NK-92 (cell line): ENCODE data around the gene ASPRV1.

Experiments used
- DNase-seq: peaks from one replicate; lab custom pipeline; 2025; ENCODE audit not compliant: unreplicated experiment; lab: John Stamatoyannopoulos, UW

ASPRV1 gene

GRCh38 chr2:69989009-69989408, 27.6 kb upstream of the ASPRV1 start:
- DNase-seq, result no peak

DNA sequence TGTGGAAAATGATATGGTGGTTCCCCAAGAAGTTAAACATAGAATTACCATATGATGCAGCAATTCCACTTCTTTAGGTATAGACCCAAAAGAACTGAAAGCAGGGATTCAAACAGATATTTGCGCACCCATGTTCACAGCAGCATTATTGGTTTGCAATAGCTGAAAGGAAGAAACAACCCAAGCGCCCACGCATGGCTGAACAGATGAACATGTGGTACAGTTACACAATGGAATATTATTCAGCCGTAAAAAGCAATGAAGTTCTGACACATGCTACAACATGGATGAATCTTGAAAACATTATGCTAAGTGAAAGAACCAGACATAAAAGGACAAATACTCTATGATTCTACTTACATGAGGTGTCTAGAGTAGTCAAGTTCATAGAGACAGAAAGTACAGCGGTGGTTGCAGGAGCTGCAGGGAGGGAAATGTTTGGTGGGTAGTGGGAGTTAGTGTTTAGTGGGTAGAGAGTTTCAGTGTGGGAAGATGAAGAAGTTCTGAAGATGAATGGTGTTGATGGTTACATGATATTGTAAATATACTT, 26.7 kb upstream of the ASPRV1 start:
- no peak for DNase-seq

DNA sequence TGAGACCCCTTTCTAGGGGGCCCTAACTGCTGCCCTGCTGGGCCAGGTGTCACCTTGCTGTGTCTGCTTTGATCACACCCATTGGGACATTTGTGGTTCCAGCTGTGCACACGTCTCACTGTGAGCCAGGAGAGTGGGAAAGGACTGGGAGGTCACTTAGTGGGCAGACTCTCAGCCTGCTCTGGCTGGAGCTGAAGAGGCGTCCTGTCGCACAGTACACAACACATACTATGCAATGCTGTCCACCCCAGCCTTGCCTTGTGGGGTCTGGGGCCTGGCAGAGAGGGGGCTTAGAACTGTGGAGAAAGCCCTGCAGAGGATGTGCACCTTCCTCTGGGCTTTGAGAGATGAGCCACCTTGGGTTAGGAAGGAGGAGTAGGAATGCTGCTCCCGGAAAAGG, 25.3 kb upstream of the ASPRV1 start:
- no peak for DNase-seq

DNA sequence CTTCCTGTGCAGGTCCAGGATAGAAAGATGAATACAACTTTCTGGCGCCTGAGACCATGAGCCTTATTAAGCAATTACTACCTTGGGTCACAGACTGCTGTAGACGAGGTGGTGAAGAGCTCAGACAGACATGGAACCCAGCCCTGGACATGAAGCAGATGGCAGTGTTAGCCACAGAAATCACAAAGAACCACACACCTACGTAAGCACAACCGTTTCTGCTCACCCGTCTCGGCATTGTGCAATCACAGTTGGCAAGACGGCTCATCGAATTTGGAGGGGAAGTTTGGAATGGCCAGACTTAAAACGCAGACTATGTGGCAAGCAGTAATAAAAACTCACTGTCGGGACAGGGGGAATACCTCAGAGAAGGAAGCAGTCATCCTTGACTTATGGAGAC, 24.3 kb upstream of the ASPRV1 start:
- DNase-seq, result no peak

DNA sequence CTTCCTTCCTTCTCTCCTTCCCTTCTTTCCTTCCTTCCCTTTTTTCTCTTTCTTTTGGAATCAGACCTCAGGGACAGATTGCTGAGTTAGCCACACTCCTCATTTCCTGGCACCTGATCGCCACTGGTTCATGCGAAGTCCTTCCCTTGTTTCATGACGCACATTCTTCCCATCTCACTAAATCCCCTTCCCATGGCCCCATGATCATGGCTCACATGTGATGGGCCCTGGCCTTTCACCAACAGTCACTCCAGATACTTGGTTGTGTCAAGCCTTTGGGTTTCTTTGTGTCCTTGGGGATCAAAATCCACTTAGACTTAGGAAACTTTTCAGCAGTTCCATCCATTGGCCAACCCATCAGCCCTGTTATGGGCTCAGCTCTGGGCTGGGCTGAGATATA, 23.8 kb upstream of the ASPRV1 start:
- no peak for DNase-seq

- DNase-seq, result no peak
These were observed 22.0 kb upstream of the ASPRV1 start for GRCh38 chr2:69983392-69983966.

GRCh38 chr2:69979902-69980807, 18.7 kb upstream of the ASPRV1 start:
- no peak for DNase-seq

DNA sequence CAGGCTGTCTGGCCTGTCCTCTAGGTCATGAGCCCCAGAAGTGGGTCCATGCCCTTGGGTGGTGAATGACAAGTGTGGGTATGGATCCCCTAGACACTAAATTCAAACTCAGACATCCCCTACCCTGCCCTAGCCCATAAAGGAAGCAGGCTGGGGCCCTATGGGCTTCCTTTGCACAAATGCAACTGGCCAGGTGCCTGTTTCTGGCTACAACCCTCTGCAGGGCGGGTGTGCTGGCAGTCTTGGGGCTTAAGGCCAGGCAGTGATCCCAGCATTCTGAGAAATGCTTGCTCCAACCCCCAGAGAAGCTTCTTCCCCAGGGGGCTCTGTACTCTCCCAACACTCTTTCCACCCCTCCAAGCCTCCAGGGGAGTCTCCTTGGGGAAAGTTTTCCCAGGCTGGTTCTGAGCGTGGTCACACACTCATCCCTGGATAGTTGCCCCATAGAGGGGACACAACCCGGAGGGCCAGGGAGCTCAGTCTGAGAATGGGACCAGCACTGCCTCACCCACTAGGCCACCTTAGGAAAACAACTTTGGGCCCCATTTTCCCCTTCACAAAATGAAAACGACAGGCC, 16.6 kb upstream of the ASPRV1 start:
- DNase-seq, result no peak

- no peak for DNase-seq
These were observed 15.8 kb upstream of the ASPRV1 start for GRCh38 chr2:69977186-69977585.

GRCh38 chr2:69975853-69976462, 14.5 kb upstream of the ASPRV1 start:
- DNase-seq, result no peak

DNA sequence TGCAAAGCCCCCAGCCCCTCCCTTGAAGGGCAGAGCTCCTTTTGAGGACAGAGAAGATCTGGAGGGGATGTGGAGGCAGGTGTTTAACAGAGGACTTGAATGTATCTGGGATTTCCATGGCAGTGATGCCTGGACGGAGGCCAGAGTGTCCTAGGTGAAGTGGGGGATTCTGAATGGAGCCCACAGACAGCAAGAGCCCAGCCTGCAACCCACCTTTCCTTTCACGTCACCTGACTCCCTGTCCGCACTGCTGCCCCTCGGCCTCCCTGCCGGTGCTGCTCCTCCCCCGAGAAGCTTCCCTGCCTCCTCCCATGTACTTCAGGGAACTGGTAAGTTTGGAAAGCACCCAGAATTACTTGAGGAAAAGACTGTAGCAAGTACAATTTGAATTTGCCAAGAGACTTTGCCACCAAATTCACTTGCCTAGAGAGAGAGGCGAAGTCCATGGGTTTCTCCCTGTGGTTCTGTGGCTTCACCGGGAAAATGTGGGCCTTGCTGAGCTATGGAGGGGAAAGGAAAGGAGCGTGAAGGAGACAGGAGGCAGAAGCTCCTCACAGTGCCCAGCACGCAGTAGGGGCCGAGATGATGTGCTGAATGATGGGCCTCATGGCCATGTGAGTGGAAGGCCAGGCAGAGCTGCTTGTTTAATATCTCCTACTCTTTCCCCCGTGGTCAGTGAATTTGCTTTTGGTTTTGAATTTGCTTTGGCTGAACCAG, 13.9 kb upstream of the ASPRV1 start:
- DNase-seq, result no peak

- DNase-seq, result no peak
These were observed 11.9 kb upstream of the ASPRV1 start for GRCh38 chr2:69973335-69973735.

DNA sequence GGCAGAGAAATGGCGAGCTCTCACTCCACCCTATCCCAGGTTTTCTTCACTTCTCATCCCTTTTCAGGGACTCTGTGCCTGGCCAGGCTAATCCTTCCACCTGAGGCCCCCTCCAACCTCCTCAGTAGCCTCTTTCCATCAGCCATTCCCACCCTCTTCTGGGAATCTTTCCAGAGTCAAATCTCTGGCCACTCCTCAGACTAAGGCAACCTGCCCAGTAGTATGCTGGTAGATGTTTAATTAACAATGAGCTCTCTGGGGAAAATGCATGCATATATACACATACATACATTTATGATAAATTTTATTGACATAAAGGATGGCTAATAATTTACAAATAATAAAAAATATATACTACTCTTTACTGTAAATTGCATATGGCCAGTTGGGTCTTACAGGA, 11.4 kb upstream of the ASPRV1 start:
- DNase-seq, result no peak

GRCh38 chr2:69969991-69970390, 8.6 kb upstream of the ASPRV1 start:
- no peak for DNase-seq

DNA sequence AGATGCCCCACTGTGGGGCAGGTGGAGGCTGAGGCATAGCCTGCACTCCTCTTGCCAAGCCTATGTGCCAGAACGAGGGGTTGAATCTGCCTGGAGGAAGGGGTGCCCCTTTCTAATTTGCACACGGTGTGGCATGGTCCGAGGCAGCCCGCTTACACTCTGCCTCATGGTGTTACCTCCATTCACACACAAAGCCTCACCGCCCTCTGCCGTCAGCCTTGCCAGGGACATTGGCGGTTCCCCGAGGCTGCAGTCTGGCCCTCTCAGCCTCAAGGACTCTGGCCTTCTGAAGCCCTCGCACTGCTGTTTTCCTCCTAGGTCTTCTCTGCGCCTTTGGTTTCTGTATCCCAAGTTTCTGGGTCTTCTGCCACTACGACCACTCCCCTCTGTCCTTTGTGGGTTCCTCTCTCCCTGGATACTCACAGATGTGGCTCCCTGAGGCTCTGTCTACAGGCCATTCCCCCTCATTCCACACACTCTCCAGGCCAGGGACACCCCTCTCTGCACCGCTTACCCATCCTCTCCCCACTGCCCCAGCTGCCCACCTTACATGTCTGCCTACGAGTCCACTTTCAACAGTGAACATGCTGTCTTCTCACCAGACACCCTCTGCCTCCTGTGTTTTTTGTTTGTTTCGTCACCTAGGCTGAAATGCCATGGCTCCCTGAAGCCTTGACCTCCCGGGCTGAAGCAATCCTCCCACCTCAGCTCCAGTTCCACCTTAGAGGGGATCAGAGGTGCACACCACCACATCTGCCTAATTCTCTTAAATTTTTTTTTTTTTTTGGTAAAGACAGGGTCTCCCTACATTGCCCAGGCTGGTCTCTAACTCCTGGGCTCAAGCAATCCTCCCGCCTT, 7.9 kb upstream of the ASPRV1 start:
- no peak for DNase-seq

DNA sequence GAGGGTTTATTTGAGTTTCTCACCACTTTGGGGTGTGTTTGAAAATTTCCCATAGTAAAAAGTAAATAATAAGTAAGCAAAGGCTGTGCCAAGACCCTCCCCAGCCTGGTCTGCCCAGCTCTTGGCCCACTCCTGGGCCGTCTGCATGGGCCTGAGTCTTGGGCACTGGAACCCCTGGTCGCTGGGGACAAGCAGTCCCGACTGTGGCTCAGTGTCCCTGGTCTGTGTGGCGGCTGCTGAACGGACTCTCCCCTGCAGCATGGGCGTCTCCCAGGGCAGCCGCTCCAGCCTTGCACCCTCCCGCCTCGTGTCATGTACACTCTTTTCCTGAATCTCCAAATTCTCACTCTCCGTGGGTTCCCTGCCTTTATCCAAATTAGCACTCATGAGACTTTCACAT, 7.2 kb upstream of the ASPRV1 start:
- DNase-seq, result no peak

GRCh38 chr2:69966496-69966895, 5.1 kb upstream of the ASPRV1 start:
- DNase-seq, result no peak

DNA sequence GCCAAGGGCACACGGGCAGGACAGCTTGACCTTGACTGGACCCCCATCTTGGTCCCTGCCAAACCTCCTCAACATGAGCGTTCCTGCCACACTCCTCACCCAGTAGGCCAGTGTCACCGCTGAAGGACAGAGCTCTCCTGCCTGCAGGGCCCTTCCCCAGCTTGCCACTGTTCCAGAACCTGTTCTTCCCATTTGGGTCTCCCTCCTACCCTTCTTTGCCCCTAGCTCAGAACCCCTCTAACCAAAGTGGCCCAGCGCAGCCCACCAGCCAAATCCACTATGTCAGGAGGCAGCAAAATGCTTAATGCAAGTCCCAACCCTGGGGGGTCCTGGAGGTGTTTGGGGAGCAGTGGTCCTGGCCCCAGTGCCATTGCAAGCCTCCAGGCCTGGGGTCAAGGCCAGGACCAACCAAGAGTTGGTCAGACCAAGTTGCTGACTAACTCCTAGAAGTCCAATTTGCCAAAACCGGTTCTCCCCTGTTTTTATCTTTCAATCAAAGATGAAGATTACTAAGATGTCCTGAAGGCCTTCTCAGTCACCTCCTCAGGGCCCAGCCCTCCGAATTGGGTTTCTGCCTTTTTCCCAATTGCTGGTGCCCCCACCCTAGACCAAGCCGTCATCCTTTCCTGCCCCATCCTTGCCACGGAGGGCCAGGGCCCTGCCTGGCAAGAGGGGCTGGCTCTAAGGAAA, 4.5 kb upstream of the ASPRV1 start:
- DNase-seq, result no peak

GRCh38 chr2:69964353-69964841, 3.0 kb upstream of the ASPRV1 start:
- no peak for DNase-seq
